H1 (cell line): Measurements from ENCODE around the gene SVIL. TPM values are rescaled to one million over a fixed set of nuclear protein-coding genes. Genes with fewer than 3 reads are reported as not detected.

Experiments
- EZH2 ChIP-seq: fragments of 200-600 bp; sonication (generic); IDR thresholded peaks from 2 replicates; pipeline ENCODE4 v1.7.1; 2012; ENCODE audit warnings: low read depth, mild to moderate bottlenecking, moderate library complexity, low read length, inconsistent platforms; ENCODE audit not compliant: severe bottlenecking
- polyA plus RNA-seq, 7 experiments: library from polyadenylated mRNA; depleted of rRNA in 3 of 7; stranded (reverse) in 5 of 7; unstranded in 2 of 7; fragments of >200 nt in 5 of 7; fragments of 200-250 nt in 2 of 7; gene quantifications; 1 replicate in 5 of 7; 2 replicates in 1 of 7; 4 replicates in 1 of 7; pipeline versions ENCODE4 v1.2.1 to v1.2.3, GENCODE V29; 2011 to 2013; ENCODE audit warnings: missing spikeins in 2 of 7, mixed read lengths in 2 of 7
- total RNA-seq: library from RNA; stranded (reverse); fragmentation: NEBNext Ultra II Directional; extraction: Animal tissue kit (Norgen Biotek cat#: 25700); gene quantifications from 2 replicates; pipeline ENCODE4 v1.2.1, GENCODE V29; 2021

SVIL gene
- total and polyA plus RNA-seq, 2 of the 8 experiments (the other 6 are each of a cell fraction or from before 2014, with no cell fraction given): 4.7 to 15.4 TPM

- TF ChIP-seq EZH2: no peak
These were observed 225.3 kb downstream of the SVIL start (continued) for GRCh38 chr10:29409241-29410054.
